BLaER1 (cell line): ENCODE measurements around the gene PRKG1.
A peak's percentile ranks its signal among the peaks of the same experiment; 100 is the strongest.
"Not testable (repeated sequence)": the region's sequence is repeated elsewhere in the genome, so short reads cannot be mapped to it uniquely, and the experiment has no call there.

Experiments
- H3K27ac ChIP-seq: shearing (Covaris generic); formaldehyde crosslinking; 2 replicates; pipeline ENCODE4 v1.8.1; 2022
- H3K27me3 ChIP-seq: shearing (Covaris generic); formaldehyde crosslinking; 2 replicates; pipeline ENCODE4 v1.8.1; 2022
- H3K36me3 ChIP-seq: shearing (Covaris generic); formaldehyde crosslinking; 2 replicates; pipeline ENCODE4 v1.8.1; 2022
- H3K4me1 ChIP-seq: shearing (Covaris generic); formaldehyde crosslinking; 2 replicates; pipeline ENCODE4 v1.8.1; 2022
- H3K4me2 ChIP-seq: shearing (Covaris generic); formaldehyde crosslinking; 2 replicates; pipeline ENCODE4 v1.8.1; 2022
- H3K4me3 ChIP-seq: shearing (Covaris generic); formaldehyde crosslinking; 2 replicates; pipeline ENCODE4 v1.8.1; 2022
- H3K9ac ChIP-seq: shearing (Covaris generic); formaldehyde crosslinking; 2 replicates; pipeline ENCODE4 v1.8.1; 2022
- H3K9me3 ChIP-seq: shearing (Covaris generic); formaldehyde crosslinking; 2 replicates; pipeline ENCODE4 v1.8.1; 2022
- H4K20me1 ChIP-seq: shearing (Covaris generic); formaldehyde crosslinking; 2 replicates; pipeline ENCODE4 v1.8.1; 2022
- Cebpa-rat ChIP-seq: shearing (Covaris generic); IDR thresholded peaks from 2 replicates; pipeline ENCODE4 v1.8.1; 2022

The PRKG1 gene

GRCh38 chr10:52239771-52240170 is 1165.5 kb downstream of the PRKG1 start:
- Histone ChIP-seq H4K20me1 (no peaks in the 10 kb centered on the region), H3K27ac (no peak overlapping the region), H3K9ac (no peak overlapping the region), H3K9me3 (no peaks in the 10 kb centered on the region), H3K36me3 (no peaks in the 10 kb centered on the region), H3K4me2 (no peak overlapping the region), H3K4me1 (no peaks in the 10 kb centered on the region), H3K27me3 (no peaks in the 10 kb centered on the region), H3K4me3 (no peak overlapping the region)
- TF ChIP-seq Cebpa-rat, result no peak

GRCh38 chr10:52245547-52245946 is 1171.3 kb downstream of the PRKG1 start:
- Histone ChIP-seq H3K27me3 (no peaks in the 10 kb centered on the region), H3K27ac (no peak overlapping the region), H3K9me3 (no peaks in the 10 kb centered on the region), H3K4me3 (no peak overlapping the region), H4K20me1 (no peaks in the 10 kb centered on the region), H3K36me3 (no peaks in the 10 kb centered on the region), H3K9ac (no peak overlapping the region), H3K4me1 (peaks cover 14% of the 10 kb centered on the region), H3K4me2 (no peak overlapping the region)
- TF ChIP-seq Cebpa-rat, result no peak

GRCh38 chr10:52247929-52248328 is 1173.6 kb downstream of the PRKG1 start:
- peaks cover 20% of the 10 kb centered on the region for H3K4me1 ChIP-seq
- not testable (repeated sequence) for H3K4me2 ChIP-seq, H3K36me3 ChIP-seq, H3K27me3 ChIP-seq, H4K20me1 ChIP-seq, H3K9me3 ChIP-seq, H3K4me3 ChIP-seq, H3K9ac ChIP-seq, H3K27ac ChIP-seq

- H3K27ac ChIP-seq, result no peak overlapping the region
- H3K4me3 ChIP-seq, result no peak overlapping the region
- TF ChIP-seq Cebpa-rat, result no peak
- H3K4me2 ChIP-seq, result no peak overlapping the region
- H4K20me1 ChIP-seq, result no peaks in the 10 kb centered on the region
- H3K9ac ChIP-seq, result no peak overlapping the region
- H3K4me1 ChIP-seq, result peaks cover 20% of the 10 kb centered on the region
- no peaks in the 10 kb centered on the region for H3K36me3 ChIP-seq
- no peaks in the 10 kb centered on the region for H3K27me3 ChIP-seq
- no peaks in the 10 kb centered on the region for H3K9me3 ChIP-seq
Observed at GRCh38 chr10:52248697-52249306, 1174.5 kb downstream of the PRKG1 start.

- Histone ChIP-seq H3K27ac (no peak overlapping the region), H3K4me2 (peak overlapping the region; percentile 50), H4K20me1 (no peaks in the 10 kb centered on the region), H3K27me3 (no peaks in the 10 kb centered on the region), H3K36me3 (no peaks in the 10 kb centered on the region), H3K4me3 (no peak overlapping the region), H3K9ac (no peak overlapping the region), H3K9me3 (no peaks in the 10 kb centered on the region), H3K4me1 (peaks cover 20% of the 10 kb centered on the region)
- TF ChIP-seq Cebpa-rat, result no peak
Observed at GRCh38 chr10:52249850-52250395, 1175.6 kb downstream of the PRKG1 start.

GRCh38 chr10:52250510-52250909 is 1176.2 kb downstream of the PRKG1 start:
- no peaks in the 10 kb centered on the region for H3K9me3 ChIP-seq
- no peak for TF ChIP-seq Cebpa-rat
- H3K4me1 ChIP-seq, result peaks cover 20% of the 10 kb centered on the region
- H4K20me1 ChIP-seq, result no peaks in the 10 kb centered on the region
- no peak overlapping the region for H3K27ac ChIP-seq
- no peaks in the 10 kb centered on the region for H3K36me3 ChIP-seq
- no peak overlapping the region for H3K9ac ChIP-seq
- no peaks in the 10 kb centered on the region for H3K27me3 ChIP-seq
- H3K4me3 ChIP-seq, result no peak overlapping the region
- H3K4me2 ChIP-seq, result peak overlapping the region; percentile 50

- Histone ChIP-seq H3K4me2 (no peak overlapping the region), H4K20me1 (no peaks in the 10 kb centered on the region), H3K27me3 (no peaks in the 10 kb centered on the region), H3K36me3 (no peaks in the 10 kb centered on the region), H3K9ac (no peak overlapping the region), H3K9me3 (no peaks in the 10 kb centered on the region), H3K4me3 (no peak overlapping the region), H3K27ac (no peak overlapping the region), H3K4me1 (peaks cover 20% of the 10 kb centered on the region)
- no peak for TF ChIP-seq Cebpa-rat
Observed at GRCh38 chr10:52252307-52252706, 1178.0 kb downstream of the PRKG1 start.

GRCh38 chr10:52256832-52257691 is 1182.8 kb downstream of the PRKG1 start:
- H3K4me3 ChIP-seq, result no peak overlapping the region
- no peaks in the 10 kb centered on the region for H3K36me3 ChIP-seq
- no peak for TF ChIP-seq Cebpa-rat
- no peak overlapping the region for H3K9ac ChIP-seq
- H3K9me3 ChIP-seq, result no peaks in the 10 kb centered on the region
- no peak overlapping the region for H3K4me2 ChIP-seq
- no peaks in the 10 kb centered on the region for H3K4me1 ChIP-seq
- no peaks in the 10 kb centered on the region for H4K20me1 ChIP-seq
- no peak overlapping the region for H3K27ac ChIP-seq
- H3K27me3 ChIP-seq, result no peaks in the 10 kb centered on the region

- no peak overlapping the region for H3K4me3 ChIP-seq
- H4K20me1 ChIP-seq, result no peaks in the 10 kb centered on the region
- TF ChIP-seq Cebpa-rat, result no peak
- no peaks in the 10 kb centered on the region for H3K9me3 ChIP-seq
- no peaks in the 10 kb centered on the region for H3K36me3 ChIP-seq
- H3K27me3 ChIP-seq, result no peaks in the 10 kb centered on the region
- H3K27ac ChIP-seq, result no peak overlapping the region
- H3K4me1 ChIP-seq, result no peaks in the 10 kb centered on the region
- no peak overlapping the region for H3K9ac ChIP-seq
- no peak overlapping the region for H3K4me2 ChIP-seq
Observed at GRCh38 chr10:52257692-52258075, 1183.4 kb downstream of the PRKG1 start.

GRCh38 chr10:52258799-52259425 is 1184.6 kb downstream of the PRKG1 start:
- Histone ChIP-seq H3K9me3 (no peaks in the 10 kb centered on the region), H3K4me3 (no peak overlapping the region), H3K27me3 (no peaks in the 10 kb centered on the region), H3K36me3 (no peaks in the 10 kb centered on the region), H3K4me1 (no peaks in the 10 kb centered on the region), H3K4me2 (no peak overlapping the region), H3K27ac (no peak overlapping the region), H4K20me1 (no peaks in the 10 kb centered on the region), H3K9ac (no peak overlapping the region)
- no peak for TF ChIP-seq Cebpa-rat
